GM19099 (cell line): ENCODE data around the gene KRABD2.

Experiments used
- POLR2A ChIP-seq: IDR thresholded peaks from 3 replicates; pipeline ENCODE4 v1.6.1; 2011; ENCODE audit warnings: low read depth; ENCODE audit not compliant: insufficient read length; ENCODE audit errors: extremely low read depth

KRABD2 gene

DNA sequence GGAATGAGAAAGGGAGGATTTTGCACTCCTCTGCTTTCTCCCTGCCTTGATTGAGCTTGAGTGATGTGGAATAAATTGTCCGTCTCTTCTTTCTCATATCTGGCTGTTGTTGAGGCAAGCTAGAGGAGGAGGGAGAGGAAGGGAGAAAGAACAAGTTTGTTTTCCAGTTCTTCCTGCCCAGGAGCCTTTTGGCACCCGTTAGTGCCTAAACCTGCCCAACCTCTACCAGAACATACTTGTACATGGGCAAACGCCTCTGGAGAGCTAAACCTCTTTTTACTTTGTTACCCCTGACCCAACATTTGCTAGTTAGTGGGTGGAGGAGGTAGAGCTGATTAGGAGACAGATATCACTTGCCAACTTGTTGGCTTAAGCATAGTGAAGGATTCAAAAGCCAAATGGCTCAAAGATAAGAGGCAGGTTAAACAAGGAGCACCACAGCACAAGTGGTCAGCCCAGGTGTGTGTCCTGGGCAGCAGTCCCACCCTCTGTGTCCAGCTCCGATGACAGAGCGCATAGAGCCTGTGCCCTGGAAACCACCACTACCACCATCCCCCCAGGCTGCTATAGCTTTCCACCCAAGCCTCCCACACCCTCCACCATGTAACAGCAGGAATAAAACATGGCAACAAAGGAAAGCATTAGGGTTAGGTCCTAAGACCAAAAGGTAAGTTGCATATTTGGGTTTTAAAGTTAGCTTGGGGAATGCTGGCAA, 30.4 kb downstream of the KRABD2 start:
- TF ChIP-seq POLR2A = no peak

DNA sequence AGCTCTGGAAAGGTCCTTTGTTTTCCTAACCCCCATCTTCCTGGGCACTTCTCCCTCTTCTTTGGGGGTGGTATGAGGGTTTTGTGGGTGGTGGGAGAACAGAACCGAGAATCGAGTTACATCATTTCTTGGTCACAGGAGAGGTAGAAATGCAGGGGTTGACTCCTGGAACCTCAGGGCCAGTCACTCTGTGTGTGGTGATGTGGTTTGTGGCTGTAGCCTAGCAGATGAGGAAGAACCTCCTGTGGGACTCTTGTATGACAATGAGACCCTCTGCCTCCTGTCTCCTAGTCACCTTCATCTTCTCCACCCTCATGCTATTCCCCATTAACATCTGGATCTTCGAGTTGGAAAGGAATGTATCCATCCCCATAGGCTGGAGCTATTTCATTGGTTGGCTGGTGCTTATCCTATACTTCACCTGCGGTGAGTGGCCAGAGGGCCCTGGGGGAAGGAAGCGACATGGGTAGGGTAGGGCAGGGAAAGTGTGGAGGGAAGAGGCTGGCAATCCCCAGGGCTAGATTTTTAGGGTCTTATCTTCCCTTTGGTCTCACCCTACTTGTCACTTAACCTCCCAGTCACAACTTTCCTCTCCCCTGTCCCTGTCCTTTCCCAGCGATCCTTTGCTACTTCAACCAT, 31.3 kb downstream of the KRABD2 start:
- TF ChIP-seq POLR2A = no peak

DNA sequence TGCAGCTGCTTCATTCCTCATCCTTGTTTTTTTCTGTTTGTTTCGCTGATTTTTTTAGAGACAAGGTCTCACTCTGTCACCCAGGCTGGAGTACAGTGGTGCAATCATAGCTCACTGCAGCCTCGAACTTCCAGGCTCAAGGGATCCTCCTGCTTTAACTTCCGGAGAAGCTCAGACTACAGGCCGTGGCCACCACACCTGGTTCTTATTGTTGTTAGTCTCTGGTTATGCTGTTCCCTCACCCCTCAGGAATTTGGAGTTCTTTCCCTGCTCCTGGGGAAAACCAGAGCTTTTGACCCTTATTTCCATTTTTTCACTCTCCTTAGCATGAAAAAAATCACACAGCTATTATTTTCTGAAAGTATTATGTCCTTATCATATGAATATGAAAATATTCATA, 35.0 kb downstream of the KRABD2 start:
- no peak for TF ChIP-seq POLR2A

DNA sequence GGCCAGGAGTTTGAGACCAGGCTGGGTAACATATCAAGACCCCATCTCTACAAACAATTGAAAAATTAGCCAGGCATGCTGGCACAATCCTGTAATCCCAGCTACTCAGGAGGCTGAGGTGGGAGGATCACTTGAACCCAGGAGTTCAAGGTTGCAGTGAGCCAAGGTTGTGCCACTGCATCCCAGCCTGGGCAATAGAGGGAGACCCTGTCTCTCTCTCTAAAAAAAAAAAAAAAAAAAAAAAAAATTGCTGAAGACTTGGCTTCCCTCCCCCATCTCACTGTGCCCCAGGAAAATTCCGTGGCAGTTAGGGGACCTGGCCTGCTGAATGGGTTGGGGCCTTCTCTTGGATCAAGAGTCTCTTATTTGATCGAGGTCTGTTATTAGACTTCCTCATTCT, 37.0 kb downstream of the KRABD2 start, which contains the start of gene ODF4:
Gene ODF4 (plus strand): TSS at position 301 of the 400 bp plus-strand sequence. CDS start 212 bp downstream, outside the sequence.
- no peak for TF ChIP-seq POLR2A

DNA sequence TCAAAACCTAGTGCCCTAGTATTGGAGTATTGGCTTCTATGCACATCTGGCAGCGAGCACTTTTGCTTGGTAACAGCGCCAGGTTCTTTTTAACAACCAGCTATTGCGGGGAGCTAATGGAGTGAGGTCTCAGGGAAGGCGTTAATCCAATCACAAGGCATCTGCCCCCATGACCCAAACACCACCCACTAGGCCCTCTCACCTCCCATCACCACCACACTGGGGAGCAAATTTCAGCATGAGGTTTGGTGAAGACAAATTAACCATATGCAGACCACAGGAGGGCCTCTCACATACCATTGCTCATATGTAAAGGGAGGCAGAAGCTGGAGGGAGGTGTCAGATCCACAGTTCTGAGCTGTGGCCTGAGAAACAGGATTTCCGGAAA, 37.8 kb downstream of the KRABD2 start:
- no peak for TF ChIP-seq POLR2A

DNA sequence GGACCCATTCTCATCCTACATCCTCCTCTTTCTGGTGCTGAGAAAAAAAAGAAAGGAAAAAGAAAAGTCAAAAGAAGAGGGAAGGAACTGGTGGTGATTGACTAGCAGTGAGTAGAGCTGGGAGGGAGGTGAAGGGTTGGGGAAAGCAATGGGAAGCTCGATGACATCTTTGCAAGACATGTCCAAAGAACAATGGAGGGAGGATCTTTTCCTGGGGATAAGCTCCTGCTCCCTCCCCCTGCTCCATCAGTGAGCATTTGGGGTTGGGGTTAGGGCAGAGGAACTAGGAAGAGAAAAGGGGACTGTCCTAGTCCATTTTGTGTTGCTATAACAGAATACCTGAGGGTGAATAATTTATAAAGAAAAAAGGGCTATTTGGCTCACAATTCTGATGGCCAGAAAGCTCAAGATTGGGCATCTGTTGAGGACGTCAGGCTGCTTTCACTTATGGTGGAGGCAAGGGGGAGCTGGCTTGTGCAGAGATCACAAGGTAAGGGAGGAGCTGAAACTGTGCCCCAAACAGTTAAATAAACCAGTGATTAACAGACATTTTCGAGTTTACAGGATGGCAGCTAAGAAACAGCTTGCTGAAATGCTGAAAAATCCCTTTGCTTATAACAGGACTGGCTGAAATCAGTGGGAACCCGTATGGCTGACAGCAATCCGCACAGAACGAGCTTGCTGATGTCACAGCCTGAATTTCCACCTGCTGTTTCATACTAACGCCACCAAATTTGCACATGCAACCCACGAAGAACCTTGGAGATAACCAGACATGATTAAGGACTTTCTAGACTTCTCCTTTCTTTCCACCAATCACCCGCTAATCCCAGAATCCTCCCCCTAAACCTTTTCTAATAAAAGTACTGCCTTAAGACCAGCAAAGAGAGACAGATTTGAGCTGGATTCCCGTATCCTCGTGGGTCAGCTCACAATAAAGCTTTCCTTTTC, 38.4 kb downstream of the KRABD2 start:
- no peak for TF ChIP-seq POLR2A

DNA sequence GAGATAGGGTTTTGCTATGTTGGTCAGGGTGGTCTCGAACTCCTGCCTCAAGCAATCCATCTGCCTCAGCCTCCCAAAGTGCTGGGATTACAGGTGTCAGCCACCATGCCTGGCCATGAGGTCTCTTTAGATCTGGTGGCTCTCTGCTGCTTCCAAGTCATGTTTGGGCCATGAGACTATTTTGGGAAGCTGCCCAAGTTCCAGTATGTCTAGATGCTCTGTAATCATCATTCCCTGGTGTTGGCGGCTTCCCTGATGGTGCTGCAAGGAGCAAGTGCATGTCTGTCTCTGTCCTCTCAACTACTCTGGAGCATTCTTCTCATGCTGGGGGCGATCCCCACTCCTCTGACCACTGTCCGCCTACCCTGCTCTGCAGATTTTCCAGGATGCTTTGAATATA, 43.2 kb downstream of the KRABD2 start:
- TF ChIP-seq POLR2A = no peak

DNA sequence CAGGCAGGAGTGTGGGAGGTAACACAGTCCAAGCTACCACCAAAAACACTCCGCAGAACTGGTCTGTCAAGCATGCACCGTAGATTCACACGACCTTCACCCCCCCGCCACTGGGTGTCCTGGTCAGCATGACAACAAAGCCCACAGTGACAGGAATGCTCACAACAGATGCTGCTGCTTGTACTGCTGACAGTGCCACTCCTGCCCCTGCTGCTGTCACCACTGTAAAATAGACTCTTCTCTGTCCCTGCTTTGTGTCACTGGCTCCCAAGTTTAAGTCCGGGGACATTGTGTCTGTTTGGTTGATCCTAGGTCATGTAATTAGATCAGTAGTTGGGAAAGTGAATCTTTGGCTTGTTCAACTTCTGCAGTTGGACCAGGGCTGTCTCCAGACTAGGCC, 43.8 kb downstream of the KRABD2 start:
- TF ChIP-seq POLR2A = no peak

DNA sequence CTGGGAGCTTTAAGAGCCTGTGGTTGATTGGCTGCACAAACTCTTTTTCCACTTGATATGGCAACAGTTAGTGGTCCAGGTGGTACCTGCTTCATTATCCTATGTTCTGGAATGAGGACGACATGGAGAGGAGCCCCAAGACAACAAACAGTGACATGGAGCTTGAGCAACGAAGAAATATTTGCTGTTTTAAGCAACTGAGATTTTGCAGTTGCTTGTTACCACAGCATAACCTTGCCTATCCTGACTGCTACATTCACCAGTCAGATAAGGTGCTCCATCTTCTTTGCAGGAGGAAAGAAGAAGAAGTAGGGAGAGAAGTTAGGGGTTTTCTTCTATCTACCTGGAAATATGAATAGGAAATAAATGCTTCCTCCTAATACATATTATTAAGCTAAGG, 44.4 kb downstream of the KRABD2 start:
- TF ChIP-seq POLR2A = no peak

DNA sequence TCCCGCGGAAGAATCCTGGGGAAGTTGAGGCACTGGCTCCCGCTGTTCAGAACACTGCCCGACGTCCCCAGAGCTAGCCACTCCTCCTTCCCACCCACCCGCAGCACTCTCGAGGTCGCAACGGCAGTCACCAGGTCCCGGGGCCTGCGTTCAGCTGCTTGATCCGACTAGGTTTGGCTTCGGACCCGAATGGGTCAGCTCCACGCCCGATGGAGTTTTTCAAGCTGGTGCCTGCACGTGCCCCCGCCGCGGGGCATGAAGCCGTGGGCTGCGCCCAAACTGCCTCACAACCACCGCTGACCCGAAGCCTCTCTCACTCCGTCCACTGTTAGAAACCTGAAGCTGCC, 49.2 kb downstream of the KRABD2 start:
- no peak for TF ChIP-seq POLR2A
